HG02840 (cell line): ENCODE results near the gene MYEOV.

Experiments used
- ATAC-seq: cut with Tn5 transposase; IDR thresholded peaks from one replicate; pipeline ENCODE4 v1.9.1; 2021; ENCODE audit warnings: mild to moderate bottlenecking, moderate library complexity, moderate number of reproducible peaks; ENCODE audit not compliant: unreplicated experiment, low FRiP score

MYEOV gene

GRCh38 chr11:69312453-69313404, 18.8 kb downstream of the MYEOV start:
- ATAC-seq: no peak

DNA sequence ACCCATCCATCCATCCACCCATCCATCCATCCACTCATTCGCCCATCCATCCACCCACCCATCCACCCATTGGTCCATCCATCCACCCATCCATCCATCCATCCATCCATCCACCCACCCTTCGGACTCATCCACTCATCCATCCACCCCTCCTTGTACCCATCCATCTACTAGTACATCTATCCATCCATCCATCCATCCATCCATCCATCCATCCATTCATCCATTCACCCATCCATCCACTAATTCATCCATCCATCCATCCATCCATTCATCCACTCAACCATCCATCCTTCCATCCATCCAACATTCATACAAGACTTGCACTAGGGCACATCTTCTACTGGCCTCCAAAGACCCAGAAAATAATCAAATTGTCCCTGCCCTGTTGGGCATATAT, 20.0 kb downstream of the MYEOV start:
- ATAC-seq: no peak

- ATAC-seq: no peak
Observed at GRCh38 chr11:69314555-69314954, 20.6 kb downstream of the MYEOV start.

DNA sequence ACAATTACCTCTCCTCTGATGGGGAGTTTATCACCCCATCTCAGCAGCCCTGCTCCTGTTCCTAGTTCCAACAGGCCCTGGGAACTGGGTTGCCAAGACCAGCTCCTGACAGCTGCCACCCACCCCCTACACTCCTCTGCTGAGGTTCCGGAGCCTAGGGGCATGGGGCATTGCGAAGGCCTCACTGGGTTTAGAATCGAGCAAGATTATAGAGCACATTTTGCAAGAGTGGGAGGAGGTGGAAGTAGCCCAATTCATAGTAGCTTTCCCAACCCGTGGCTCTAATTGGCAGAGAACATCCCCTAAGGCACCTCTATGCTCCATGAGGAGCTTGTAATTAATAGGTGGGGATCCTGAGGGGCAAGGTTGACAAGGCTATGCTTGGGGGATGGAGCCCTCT, 23.0 kb downstream of the MYEOV start:
- ATAC-seq: no peak

- ATAC-seq: no peak
Observed at GRCh38 chr11:69317401-69318092, 23.6 kb downstream of the MYEOV start.

DNA sequence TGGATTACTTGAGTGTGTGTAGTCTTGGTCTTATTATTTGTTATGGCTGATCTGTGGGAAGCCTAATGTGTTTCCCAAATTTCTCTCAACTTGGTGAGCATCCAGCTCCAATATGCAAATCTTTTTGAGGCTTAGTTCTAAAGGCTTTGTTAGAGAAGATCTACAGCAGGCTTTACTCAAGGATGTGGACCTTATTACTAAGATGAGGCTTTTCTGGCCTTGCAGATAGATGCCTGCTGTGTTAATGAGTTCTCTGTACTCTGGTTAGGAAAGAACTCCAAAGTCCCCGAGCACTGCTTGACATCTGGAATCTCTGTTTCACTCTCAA, 24.1 kb downstream of the MYEOV start:
- ATAC-seq: no peak

DNA sequence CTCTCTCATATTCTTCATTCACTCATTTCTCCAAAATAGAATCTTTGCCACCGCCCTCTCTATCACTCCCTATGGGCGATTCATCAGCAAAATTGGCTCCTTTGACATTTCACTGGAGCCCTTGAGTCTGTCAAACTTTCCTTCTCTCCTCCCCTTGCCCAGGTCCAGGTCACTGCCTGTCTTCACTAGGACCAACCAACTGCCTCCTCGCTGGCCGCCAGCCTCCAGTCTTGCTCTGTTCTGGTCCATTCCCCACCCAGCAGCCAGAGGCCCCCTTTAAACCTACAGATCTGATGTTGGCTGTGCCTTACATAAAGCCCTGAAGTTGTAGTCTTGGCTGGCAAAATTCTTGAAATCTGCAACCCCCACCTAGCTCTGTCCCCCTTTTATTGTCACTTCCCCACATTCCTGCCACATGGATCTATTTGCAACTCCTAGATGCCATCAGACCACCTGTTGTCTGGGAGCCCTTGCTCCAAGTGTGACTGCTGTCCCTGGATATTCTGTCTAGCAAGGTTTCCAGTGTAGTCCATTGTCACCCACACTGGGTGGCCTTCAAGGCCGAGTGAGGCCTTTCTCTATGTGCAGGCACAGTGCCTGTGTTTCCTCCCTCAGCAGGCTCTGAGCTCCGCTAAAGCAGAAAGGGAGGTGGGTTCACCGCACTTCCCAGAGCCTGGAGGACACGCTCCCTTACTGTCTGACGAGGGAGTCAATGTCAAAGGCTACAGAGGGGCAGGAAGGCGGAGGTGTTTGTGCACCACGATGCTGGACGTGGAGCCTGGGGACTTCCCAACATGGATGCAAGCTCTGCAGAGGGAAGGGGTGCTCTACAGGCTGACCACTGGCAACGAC, 25.5 kb downstream of the MYEOV start:
- no peak for ATAC-seq

- no peak for ATAC-seq
Observed at GRCh38 chr11:69320326-69320725, 26.4 kb downstream of the MYEOV start.

DNA sequence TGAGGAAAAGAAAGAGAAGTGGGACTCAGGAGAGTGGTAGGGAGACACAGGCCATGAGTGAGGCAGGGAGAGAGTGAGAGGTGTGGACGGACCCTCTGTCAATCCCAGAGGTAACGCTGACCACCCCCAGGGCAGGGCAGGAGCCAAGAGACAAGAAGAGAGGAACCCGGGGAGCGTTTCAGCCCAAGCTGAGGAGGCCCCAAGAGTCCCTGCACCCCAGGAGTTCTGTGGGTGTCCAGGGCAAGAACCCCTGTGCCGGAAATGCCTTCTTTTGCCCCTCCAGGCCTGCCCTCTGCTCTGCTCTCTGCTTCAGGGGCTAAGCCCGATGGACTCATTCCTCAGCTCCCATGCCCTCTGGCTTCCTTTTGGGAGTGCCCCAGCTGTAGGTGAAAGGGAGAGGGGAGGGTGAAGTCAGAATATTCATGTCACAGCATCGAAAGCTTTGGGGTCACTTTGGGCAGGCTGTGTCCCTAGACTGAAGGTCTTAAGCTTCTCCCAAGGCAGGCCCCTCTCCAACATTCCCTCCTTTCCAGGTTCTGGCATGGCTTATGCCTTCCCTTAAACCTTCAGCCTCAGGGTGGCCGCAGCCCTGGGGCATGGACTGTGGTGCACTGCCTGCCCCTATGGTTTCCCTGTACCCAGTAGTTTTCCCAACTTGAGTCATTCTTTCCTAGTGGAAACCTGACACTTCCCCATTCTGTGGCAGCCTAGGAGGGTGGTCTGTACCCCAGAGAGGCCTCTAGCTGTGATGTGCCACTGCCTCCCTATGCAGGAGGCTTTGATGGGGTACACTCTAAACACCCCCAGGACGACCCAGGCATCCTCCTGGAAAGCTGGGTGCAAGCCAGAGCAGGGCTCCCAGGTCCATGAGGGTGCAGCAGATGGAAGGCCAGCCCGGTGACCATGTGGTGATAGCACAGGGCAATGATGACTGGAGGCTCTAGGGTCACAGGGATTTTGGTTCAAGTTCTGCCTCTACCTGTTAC, 27.1 kb downstream of the MYEOV start:
- no peak for ATAC-seq

- no peak for ATAC-seq
Observed at GRCh38 chr11:69321877-69322361, 28.0 kb downstream of the MYEOV start.

DNA sequence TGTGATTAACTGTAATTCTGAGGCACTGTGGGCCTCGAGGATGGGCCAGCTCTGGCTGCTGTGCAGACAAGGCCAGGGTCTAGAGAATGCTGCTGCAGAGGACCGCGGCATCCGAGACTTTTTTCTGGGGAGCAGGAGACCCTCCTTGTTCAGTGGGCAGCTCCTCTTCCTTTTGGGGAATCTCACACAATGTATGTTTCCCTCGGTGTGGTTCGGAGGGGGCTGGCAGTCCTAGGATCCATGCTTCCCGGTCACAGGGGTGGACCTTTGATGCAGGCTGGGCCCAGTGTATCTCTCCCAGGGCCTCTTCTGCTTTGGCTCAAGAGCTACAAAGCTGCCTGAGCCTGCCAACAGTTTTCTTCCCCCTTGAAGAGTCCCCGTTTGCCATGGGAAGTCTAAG, 31.5 kb downstream of the MYEOV start:
- no peak for ATAC-seq

GRCh38 chr11:69326622-69327219, 32.8 kb downstream of the MYEOV start:
- no peak for ATAC-seq

DNA sequence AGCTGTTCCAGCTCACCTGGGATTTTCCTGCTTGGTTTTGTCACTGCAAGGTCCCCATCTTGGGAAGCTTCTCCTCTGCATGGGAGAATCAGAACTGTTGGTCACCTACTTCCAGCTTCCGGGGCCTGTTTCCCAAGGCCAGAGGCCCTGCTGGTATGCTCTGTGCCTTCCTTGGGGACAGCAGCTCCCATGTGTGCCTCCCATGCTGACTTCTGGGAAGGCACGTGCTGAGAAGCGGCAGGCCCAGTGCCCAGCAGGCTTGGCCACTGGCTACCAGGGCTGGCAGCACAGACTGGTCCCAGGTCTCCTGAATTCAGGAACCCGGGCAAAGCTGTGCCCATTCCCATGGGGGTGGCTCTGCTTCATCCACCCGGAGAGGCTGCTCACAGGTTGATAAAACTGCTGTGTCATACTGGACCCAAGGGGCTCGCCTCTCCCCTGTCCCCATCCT, 33.8 kb downstream of the MYEOV start:
- no peak for ATAC-seq

GRCh38 chr11:69328231-69328630, 34.3 kb downstream of the MYEOV start:
- ATAC-seq: no peak

- ATAC-seq: no peak
Observed at GRCh38 chr11:69329581-69329980, 35.6 kb downstream of the MYEOV start.

DNA sequence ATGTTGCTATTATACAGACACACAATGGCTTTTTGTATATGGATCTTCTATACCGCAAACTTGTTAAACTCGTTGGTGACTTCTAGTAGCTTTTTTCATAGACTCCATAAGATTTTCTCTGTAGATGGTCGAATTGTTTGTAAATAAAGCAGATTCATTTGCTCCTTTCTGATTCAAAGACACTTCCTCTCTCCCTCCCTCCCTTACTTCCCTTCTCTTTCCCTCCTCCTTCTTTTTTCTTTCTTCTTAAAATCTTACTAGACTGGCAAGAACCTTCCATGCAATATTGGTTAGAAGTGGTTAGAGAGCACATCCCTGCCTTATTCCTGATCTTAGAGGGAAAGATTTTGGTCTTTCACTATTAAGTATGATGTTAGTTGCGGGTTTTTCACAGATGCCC, 36.4 kb downstream of the MYEOV start:
- ATAC-seq: no peak

GRCh38 chr11:69333149-69333710, 39.3 kb downstream of the MYEOV start:
- ATAC-seq: no peak

GRCh38 chr11:69333879-69334278, 39.9 kb downstream of the MYEOV start:
- ATAC-seq: no peak
